ENCODE results near the gene XPNPEP3.

The XPNPEP3 gene

GRCh38 chr22:40922484-40923303 is 65.7 kb downstream of the XPNPEP3 start:
- no peak for DNase-seq (ENCODE audit: low spot score)
- Histone ChIP-seq H3K4me3 (ENCODE audit: severe bottlenecking) (no peak overlapping the region), H3K27me3 (ENCODE audit: insufficient read depth, poor library complexity, severe bottlenecking) (no peaks in the 10 kb centered on the region), H3K4me1 (ENCODE audit: insufficient read depth, poor library complexity, severe bottlenecking) (no peaks in the 10 kb centered on the region), H3K27ac (ENCODE audit: poor library complexity, severe bottlenecking) (no peak overlapping the region), H3K9me3 (ENCODE audit: severe bottlenecking) (no peaks in the 10 kb centered on the region), H3K36me3 (ENCODE audit: low read depth) (peaks cover 80% of the 10 kb centered on the region)
- peak; percentile 57; the same call in 1 of the 3 replicates for ATAC-seq (ENCODE audit: low read depth)
- TF ChIP-seq CTCF (IDR thresholded peaks at IDR 0.05; ENCODE audit: poor library complexity, severe bottlenecking) = peak; percentile 85

GRCh38 chr22:40928657-40929056 is 71.7 kb downstream of the XPNPEP3 start:
- no peak for DNase-seq (ENCODE audit: low spot score)

GRCh38 chr22:40932396-40932795 is 75.4 kb downstream of the XPNPEP3 start:
- ATAC-seq (ENCODE audit: low read depth) = no peak
- no peaks in the 10 kb centered on the region for H3K27me3 ChIP-seq (ENCODE audit: insufficient read depth, poor library complexity, severe bottlenecking)
- no peaks in the 10 kb centered on the region for H3K9me3 ChIP-seq (ENCODE audit: severe bottlenecking)
- peaks cover 8% of the 10 kb centered on the region; the same call in 1 of the 2 replicates for H3K36me3 ChIP-seq (ENCODE audit: low read depth)
- H3K4me1 ChIP-seq (ENCODE audit: insufficient read depth, poor library complexity, severe bottlenecking) = no peaks in the 10 kb centered on the region
- H3K4me3 ChIP-seq (ENCODE audit: severe bottlenecking) = no peak overlapping the region
- no peak overlapping the region for H3K27ac ChIP-seq (ENCODE audit: poor library complexity, severe bottlenecking)
- no peak for DNase-seq (ENCODE audit: low spot score)
- no peak for TF ChIP-seq CTCF (IDR thresholded peaks at IDR 0.05; ENCODE audit: poor library complexity, severe bottlenecking)

More at GRCh38 chr22:40928657-40929056, 71.7 kb downstream of the XPNPEP3 start:
- peaks cover 42% of the 10 kb centered on the region for H3K36me3 ChIP-seq (ENCODE audit: low read depth)
- ATAC-seq (ENCODE audit: low read depth) = no peak
- no peaks in the 10 kb centered on the region for H3K27me3 ChIP-seq (ENCODE audit: insufficient read depth, poor library complexity, severe bottlenecking)
- H3K4me1 ChIP-seq (ENCODE audit: insufficient read depth, poor library complexity, severe bottlenecking) = no peaks in the 10 kb centered on the region
- no peak for TF ChIP-seq CTCF (IDR thresholded peaks at IDR 0.05; ENCODE audit: poor library complexity, severe bottlenecking)
- no peaks in the 10 kb centered on the region for H3K9me3 ChIP-seq (ENCODE audit: severe bottlenecking)
- H3K4me3 ChIP-seq (ENCODE audit: severe bottlenecking) = no peak overlapping the region
- no peak overlapping the region for H3K27ac ChIP-seq (ENCODE audit: poor library complexity, severe bottlenecking)

- H3K27me3 ChIP-seq (ENCODE audit: insufficient read depth, poor library complexity, severe bottlenecking) = no peaks in the 10 kb centered on the region
- H3K36me3 ChIP-seq (ENCODE audit: low read depth) = no peaks in the 10 kb centered on the region
- no peak for TF ChIP-seq CTCF (IDR thresholded peaks at IDR 0.05; ENCODE audit: poor library complexity, severe bottlenecking)
- H3K4me1 ChIP-seq (ENCODE audit: insufficient read depth, poor library complexity, severe bottlenecking) = no peaks in the 10 kb centered on the region
- ATAC-seq (ENCODE audit: low read depth) (no peak), DNase-seq (ENCODE audit: low spot score) (no peak)
- H3K4me3 ChIP-seq (ENCODE audit: severe bottlenecking) = no peak overlapping the region
- H3K9me3 ChIP-seq (ENCODE audit: severe bottlenecking) = no peaks in the 10 kb centered on the region
- no peak overlapping the region for H3K27ac ChIP-seq (ENCODE audit: poor library complexity, severe bottlenecking)
These were observed 82.3 kb downstream of the XPNPEP3 start for GRCh38 chr22:40939202-40939601.

All from RWPE2 (cell line).